Erythroblast (primary cell): ENCODE data around the gene KIF17.

Experiments used
- GATA1 ChIP-seq: IDR thresholded peaks from 2 replicates; pipeline ENCODE4 v1.6.1; 2011; ENCODE audit warnings: low read depth, mild to moderate bottlenecking, control low read depth, low read length, moderate library complexity
- POLR2A ChIP-seq: IDR thresholded peaks from 2 replicates; pipeline ENCODE4 v1.6.1; 2011; ENCODE audit warnings: mild to moderate bottlenecking, low read length

GRCh38 chr1:20760322-20760721 is 42.5 kb upstream of the KIF17 start:
- TF ChIP-seq POLR2A (no peak), GATA1 (no peak)
